T follicular helper cell (primary cell): ENCODE data around the gene MFSD12.
"Not testable (repeated sequence)": the region's sequence is repeated elsewhere in the genome, so short reads cannot be mapped to it uniquely, and the experiment has no call there.

Experiments
- DNase-seq: peaks from one replicate; pipeline ENCODE4 v3.0.0-alpha.2; 2020; ENCODE audit warnings: low read depth

The MFSD12 gene

DNA sequence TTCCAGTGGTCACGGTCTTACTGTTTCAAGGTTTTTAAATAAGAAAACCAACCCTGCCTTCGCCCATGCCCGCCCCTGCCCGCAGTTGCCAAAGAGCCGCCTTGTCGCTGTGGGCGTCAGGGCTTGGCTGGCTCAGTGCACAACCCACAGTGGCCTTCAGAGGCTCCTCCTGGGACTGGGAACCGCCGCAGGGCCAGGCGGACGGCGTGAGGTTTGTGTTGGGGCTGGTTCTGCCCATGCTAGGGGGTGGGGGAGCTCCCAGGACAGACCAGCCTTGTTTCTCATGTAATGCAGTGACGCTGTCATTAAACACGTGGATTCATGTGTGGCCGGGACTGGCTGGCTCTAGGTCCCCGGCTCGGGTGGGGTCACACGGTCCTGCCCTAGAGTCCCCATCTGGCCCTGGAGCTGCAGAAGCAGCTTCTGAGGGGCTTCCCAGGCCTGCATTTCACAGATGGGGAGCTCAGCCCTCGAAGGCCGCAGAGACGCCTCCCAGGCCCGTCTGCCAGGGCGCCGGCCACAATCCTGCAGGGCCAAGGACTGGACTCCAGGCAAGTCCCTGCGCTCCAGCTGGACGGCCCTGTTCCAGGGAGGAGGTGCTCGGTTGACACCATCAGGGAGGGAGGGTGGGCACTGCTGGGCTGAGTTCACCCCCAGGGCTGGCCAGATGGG lies 20.8 kb downstream of the MFSD12 start:
- DNase-seq = no peak

DNA sequence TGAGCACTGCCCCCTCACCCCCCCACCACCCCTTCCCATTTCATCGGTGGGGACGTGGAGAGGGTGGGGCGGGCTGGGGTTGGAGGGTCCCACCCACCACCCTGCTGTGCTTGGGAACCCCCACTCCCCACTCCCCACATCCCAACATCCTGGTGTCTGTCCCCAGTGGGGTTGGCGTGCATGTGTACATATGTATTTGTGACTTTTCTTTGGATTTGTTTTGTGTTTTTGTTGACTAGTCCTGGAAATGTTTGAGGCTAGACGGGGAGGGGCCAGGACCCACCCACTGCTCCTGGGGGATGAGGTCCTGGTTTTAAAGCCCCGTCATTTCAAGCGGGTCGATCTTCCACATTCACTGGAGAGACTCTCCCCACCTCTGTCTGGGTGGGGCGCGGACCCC lies 21.4 kb downstream of the MFSD12 start:
- DNase-seq = no peak

DNA sequence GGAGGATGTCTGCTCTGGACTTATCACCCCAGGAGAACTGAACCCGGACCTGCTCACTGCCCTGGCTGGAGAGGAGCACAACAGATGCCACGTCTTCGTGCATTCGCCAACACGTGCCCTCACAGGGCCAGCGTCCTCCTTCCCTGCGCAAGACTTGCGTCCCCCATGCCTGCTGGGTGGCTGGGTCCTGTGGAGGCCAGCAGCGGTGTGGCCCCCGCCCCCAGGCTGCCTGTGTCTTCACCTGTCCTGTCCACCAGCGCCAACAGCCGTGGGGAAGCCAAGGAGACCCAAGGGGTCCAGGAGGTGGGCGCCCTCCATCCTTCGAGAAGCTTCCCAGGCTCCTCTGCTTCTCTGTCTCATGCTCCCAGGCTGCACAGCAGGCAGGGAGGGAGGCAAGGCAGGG lies 21.8 kb downstream of the MFSD12 start:
- DNase-seq = no peak

DNA sequence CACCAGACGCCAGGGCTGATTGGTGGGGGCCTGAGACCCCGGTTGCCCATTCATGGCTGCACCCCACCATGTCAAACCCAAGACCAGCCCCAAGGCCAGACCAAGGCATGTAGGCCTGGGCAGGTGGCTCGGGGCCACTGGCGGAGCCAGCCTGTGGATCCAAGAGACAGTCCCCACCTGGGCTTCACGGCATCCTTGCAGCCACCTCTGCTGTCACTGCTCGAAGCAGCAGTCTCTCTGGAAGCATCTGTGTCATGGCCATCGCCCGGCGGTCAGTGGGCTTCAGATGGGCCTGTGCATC lies 22.2 kb downstream of the MFSD12 start:
- DNase-seq = no peak

DNA sequence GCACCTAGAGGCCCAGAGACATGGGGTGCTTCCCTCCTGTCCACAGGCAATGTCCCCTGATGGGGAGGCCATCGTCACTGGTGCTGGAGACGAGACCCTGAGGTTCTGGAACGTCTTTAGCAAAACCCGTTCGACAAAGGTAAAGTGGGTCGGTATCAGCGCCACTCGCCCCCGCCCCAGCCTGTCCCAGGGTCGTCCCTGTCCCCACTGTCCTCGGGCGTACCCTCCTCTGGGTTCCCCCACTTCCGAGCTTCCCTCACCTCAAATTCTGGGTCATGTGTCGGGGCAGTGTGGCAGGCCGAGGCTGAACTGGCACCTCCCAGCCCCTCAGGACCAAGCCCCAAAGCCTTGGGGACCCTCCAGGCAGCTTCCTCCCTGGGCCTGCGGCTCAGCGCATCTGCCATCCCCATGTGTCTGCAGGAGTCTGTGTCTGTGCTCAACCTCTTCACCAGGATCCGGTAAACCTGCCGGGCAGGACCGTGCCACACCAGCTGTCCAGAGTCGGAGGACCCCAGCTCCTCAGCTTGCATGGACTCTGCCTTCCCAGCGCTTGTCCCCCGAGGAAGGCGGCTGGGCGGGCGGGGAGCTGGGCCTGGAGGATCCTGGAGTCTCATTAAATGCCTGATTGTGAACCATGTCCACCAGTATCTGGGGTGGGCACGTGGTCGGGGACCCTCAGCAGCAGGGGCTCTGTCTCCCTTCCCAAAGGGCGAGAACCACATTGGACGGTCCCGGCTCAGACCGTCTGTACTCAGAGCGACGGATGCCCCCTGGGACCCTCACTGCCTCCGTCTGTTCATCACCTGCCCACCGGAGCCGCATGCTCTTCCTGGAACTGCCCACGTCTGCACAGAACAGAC lies 22.8 kb downstream of the MFSD12 start:
- DNase-seq = no peak

DNA sequence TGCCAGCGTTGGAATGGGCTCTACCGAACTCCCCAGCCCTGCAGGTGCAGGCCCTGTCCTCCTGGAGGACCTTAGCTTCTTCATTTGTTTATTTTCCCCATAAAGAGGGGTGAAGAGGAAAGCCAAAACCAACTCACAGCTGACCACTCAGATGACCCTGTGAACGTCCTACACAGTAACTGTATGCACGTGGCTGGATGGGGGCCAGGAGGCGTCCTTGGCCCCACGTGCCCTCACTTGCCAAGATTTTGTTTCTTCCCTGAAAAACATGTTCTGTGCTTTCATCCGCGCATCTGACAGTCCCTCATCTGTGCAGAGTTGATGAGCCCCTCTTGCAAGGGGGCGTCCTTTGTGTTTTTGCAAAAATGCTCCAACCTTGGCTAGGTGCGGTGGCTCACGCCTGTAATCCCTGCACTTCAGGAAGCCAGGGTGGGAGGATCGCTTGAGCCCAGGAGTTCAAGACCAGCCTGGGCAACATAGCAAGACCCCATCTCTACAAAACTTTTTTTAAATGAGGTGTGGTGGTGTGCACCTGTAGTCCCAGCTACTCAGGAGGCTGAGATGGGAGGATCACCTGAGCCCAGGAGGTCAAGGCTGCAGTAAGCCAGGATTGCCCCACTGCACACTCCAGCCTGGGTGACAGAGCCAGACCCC lies 23.7 kb downstream of the MFSD12 start:
- no peak for DNase-seq

DNA sequence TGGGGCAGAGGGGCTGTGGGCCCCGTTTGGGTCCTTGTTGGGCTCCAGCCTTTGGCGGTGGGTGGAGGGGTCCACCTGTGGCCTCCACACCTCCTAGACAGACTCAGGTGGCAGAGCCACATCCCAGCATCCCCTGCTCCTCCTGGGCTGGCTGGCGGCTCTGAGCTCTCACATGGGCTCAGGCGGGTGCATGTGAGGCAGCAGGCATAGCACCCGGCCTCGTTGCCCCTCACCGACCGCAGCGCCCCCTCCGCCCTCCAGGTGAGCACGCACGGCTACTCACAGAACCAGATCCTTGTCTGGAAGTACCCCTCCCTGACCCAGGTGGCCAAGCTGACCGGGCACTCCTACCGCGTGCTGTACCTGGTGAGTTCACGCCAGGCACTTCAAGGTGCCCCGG lies 24.4 kb downstream of the MFSD12 start:
- DNase-seq = no peak

DNA sequence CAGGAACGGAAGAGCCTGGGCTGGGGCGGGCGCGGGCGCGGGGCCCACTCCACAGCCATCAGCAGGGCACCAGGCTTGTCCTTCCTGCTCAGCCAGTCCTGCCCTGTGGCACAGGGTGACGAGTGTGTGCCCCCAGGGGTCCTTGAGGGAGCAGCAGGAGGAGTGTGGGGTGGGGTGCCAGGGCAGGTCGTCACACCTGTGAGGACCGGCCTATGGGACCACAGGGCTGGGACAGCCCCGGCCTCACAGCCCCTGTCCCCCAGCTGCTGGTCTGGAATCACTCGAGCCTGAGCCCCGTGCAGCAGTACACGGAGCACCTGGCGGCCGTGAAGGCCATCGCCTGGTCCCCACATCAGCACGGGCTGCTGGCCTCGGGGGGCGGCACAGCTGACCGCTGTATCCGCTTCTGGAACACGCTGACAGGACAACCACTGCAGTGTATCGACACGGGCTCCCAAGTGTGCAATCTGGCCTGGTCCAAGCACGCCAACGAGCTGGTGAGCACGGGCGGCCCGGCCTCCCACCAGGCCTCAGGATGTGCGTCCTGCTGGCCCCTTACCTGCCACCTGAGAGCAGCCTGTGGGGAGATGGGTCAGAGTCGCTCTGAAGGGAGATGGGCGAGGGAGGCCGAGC lies 25.1 kb downstream of the MFSD12 start:
- no peak for DNase-seq

DNA sequence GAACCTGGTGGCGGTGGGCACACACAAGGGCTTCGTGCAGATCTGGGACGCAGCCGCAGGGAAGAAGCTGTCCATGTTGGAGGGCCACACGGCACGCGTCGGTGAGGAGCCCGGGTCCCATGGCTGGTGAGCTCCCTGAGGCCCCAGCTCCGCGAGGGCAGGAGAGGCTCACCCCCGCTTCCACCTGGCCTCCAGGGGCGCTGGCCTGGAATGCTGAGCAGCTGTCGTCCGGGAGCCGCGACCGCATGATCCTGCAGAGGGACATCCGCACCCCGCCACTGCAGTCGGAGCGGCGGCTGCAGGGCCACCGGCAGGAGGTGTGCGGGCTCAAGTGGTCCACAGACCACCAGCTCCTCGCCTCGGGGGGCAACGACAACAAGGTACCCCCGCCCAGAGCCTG lies 25.7 kb downstream of the MFSD12 start:
- no peak for DNase-seq

DNA sequence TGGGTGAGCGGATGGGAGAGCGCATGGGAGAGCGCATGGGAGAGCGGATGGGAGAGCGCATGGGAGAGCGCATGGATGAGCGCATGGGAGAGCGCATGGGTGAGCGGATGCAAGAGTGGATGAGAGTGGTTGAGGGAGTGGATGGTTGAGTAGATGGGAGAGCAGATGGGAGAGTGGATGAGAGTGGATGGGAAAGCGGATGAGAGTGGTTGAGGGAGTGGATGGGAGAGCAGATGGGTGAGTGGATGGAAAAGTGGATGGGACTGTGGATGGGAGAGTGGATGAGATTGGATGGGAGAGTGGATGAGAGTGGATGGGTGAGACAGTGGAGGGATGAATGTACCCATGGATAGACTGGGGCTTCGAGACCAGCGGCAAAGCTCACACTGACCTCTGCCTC lies 27.0 kb downstream of the MFSD12 start:
- DNase-seq = no peak

DNA sequence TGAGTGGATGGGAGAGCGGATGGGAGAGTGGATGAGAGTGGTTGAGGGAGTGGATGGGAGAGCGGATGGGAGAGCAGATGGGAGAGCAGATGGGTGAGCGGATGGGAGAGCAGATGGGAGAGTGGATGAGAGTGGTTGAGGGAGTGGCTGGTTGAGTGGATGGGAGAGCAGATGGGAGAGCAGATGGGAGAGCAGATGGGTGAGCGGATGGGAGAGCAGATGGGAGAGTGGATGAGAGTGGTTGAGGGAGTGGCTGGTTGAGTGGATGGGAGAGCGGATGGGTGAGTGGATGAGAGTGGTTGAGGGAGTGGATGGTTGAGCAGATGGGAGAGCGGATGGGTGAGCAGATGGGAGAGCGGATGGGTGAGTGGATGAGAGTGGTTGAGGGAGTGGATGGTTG lies 28.1 kb downstream of the MFSD12 start:
- DNase-seq = not testable (repeated sequence)

DNA sequence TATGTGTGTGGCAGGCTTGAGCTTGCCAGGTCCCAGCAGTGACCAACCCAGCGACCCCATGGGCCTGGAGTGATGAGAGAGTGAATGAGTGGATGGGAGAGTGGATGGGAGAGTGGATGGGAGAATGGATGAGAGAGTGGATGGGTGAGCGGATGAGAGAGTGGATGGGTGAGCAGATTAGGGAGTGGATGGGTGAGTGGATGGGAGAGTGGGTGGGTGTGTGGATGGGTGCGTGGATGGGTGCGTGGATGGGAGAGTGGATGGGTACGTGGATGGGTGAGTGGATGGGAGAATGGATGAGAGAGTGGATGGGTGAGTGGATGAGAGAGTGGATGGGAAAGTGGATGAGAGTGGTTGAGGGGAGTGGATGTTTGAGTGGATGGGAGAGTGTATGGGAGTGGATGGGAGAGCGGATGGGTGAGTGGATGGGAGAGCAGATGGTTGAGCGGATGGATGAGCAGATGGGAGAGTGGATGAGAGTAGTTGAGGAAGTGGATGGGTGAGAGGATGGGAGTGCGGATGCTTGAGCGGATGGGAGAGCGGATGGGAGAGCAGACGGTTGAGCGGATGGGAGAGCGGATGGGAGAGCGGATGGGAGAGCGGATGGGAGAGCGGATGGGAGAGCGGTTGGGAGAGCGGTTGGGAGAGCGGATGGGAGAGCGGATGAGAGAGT lies 28.7 kb downstream of the MFSD12 start:
- no peak for DNase-seq

DNA sequence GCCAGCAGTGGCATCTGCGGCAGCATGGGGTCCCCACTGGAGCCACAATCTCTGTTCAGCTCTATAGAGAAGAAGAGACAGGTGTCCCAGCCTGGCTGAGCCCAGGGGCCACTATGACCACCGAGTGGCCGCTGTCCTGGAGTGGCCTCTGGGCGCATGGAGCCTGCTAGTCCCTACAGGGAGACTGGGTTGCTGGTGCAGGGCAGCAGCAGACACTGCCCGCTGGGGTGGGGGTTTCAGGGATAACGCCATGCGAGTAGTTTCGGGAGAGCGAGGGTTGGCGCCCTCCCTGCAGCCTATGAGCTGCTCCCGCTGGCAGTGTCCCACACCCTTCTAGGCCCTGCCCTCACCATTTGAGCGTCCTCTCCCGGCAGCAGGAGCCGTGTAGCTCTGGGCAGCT lies 29.3 kb downstream of the MFSD12 start:
- DNase-seq = no peak

DNA sequence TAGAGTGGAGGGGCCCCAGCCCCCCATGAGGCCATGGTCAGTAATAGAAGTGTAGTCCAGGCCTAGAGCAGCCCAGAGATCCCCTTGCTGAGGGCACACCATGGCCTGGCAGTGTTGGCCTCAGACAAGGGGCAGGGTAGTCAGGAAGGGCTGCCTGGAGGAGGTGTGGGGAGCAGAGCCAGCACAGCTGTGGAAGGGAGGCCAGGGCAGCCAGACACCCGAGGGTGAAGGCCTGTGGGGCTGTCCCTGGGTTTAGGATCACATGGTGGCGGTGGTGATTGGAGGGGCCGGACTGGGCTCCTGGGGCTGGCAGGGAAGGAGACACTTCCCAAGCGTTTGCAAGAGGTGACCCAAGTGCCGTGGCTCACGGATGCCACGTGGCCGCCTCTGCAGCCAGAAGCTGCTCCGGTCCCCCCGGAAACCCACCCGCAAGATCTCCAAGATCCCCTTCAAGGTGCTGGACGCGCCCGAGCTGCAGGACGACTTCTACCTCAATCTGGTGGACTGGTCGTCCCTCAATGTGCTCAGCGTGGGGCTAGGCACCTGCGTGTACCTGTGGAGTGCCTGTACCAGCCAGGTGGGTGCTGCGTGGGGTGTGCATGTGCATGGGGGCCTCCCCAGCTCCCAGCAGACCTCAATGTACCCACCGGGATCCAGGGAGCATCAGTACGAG lies 30.0 kb downstream of the MFSD12 start:
- no peak for DNase-seq

DNA sequence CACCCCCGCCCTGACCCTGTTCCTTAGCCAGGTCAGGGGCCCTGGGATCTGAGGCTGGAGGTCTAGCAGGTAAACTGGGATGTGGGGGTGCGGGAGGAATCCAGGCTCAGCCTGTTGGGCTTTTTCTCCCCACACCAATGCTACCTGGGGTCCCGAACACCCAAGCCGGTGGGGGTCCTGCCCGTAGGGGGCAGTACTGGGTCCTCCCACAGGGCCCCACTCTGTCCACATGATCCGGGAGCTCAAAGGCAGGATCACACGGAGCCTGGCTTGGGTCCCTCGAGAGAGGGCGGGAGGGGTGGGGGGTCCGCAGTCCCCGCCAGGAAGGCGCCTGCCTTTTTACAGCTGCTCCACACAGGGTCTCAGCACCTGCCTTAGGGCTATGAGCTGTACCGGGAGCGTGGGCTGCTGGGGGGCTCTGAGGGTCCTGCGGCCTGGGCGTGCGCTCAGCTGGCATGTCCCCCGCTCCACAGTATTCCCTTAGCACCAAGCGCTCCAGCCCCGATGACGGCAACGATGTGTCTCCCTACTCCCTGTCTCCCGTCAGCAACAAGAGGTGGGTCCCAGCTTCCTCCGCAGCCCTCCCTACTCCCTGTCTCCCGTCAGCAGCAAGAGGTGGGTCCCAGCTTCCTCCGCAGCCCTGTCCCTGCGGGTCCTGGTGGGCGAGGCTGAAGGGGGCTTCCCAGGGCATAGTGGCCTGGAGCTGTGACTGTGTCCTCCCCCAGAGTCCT lies 30.7 kb downstream of the MFSD12 start:
- DNase-seq = no peak

DNA sequence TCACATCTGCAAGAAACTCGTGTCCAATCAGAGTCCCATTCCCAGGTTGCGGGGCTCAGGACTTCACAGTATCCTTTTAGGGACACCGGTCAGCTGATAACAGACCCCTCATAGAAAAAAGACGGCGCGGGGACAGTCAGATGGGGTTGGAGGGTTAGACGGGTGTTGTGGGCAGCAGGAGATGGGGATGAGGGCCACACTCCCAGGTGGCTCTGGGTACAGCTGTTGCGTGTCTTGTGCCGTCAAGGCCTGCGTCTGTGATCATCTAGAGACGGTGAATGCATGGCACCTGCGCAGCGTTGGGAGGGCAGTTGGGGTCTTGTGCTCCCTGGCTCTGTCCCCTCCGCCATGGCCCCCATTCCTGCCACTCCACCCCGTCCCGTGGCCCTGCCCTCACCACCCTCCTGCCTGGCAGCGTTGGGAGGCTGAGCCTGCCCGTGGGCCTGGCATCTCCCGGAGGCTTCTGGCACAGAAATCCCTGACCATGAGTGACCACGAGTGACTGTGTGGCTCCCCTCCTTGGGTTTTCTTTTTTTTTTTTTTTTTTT lies 32.4 kb downstream of the MFSD12 start:
- no peak for DNase-seq

DNA sequence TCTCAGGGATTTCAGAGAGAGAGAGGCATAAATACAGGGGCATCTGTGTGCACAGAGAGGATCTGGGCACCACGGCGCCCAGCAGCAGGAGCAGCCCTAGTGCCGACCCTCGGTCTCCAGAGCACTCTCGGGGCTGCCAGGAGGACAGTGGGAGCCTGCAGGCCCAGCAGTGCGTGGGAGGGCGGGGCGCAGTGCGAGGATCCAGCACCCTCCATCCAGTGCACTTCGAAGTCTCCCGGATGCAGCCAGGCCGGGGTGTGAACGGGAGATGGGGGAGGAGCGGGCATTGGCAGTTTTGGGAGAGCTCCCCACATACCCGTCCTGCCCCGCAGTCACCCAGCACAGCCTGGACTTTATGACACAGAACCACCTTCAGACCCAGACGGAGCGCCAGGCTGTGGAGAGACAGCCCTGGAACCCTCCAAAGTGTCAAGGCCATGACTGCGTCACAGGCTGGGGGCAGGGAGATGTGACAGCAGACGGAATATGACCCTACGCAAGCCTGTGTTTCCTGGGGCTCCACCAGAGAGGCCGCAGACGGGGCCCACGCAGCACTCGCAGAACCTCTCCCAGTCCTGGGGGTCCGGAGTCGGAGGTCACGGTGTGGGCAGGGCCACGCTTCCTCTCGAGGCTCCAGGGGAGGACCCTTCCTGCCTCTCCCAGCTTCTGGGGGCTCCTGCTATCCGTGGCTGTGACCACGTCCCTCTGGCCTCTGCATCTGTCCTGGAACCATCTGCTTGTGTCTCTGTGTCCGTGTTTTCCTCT lies 33.1 kb downstream of the MFSD12 start:
- DNase-seq = no peak

DNA sequence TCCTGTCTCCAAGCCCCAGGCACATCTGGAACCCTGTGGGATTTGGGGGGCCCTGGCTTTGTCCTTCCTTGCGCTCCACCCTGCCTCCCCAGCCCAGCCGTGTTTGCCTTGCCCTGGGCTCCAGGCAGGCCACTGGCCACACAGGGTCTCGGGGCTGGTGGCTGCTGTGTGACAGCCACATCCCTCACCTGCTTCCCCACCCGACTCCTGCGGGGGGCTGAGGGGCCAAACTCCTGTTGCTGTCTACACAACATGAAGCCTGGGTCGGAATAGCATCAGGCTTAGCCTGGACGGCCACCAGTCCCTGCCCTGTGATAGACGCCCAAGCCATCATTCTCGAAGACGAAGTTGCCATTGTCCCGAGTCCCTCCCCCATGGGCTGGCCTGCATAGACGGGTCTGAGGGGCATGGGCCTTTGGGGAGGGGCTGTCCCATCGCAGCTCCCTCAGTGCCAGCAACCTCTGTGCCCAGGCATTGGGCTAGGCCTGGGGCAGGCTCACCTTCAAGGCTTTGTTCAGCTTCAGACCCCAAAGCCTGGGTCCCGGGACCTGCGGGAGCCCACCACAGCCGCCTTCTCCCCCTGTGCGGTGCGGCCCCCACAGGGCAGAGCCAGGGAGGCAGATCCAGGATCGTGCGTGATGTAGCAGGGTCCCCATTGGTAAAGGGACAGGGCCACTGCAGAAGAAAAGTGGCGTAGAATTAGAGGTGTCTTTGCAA lies 33.9 kb downstream of the MFSD12 start:
- no peak for DNase-seq
